Neural cell (in vitro differentiated cells): ENCODE measurements around the gene B3GALT6. TPM values are rescaled to one million over a fixed set of nuclear protein-coding genes. Genes with fewer than 3 reads are reported as not detected.

Experiments used
- H2AFZ ChIP-seq: fragments of 200-600, 300-800 bp; sonication (generic), shearing (Covaris generic); 2 replicates; pipeline ENCODE4 v1.6.0; 2014; ENCODE audit warnings: low read depth, mild to moderate bottlenecking, antibody characterized with exemption, low read length, moderate library complexity
- H3F3A ChIP-seq: fragments of 200-600 bp; shearing (Covaris generic); 2 replicates; pipeline ENCODE4 v1.6.1; 2016; ENCODE audit warnings: mild to moderate bottlenecking, moderate library complexity, mixed read lengths, antibody characterized with exemption, low read length; ENCODE audit not compliant: insufficient read depth, poor library complexity, severe bottlenecking
- H3K27ac ChIP-seq: fragments of 200-600, 300-800 bp; sonication (generic), shearing (Covaris generic); 2 replicates; pipeline ENCODE4 v1.5.1; 2014; ENCODE audit warnings: mild to moderate bottlenecking, low read length, moderate library complexity
- H3K27me3 ChIP-seq: fragments of 300-800, 200-600 bp; sonication (generic), shearing (Covaris generic); 2 replicates; pipeline ENCODE4 v1.6.0; 2014; ENCODE audit warnings: mild to moderate bottlenecking, low read depth, low read length, moderate library complexity; ENCODE audit not compliant: insufficient read depth
- H3K36me3 ChIP-seq: fragments of 300-800, 200-600 bp; sonication (generic), shearing (Covaris generic); 2 replicates; pipeline ENCODE4 v1.5.1; 2014; ENCODE audit warnings: mild to moderate bottlenecking, antibody characterized with exemption, low read length, moderate library complexity; ENCODE audit not compliant: insufficient read depth
- H3K4me2 ChIP-seq: fragments of 300-800, 200-600 bp; sonication (generic), shearing (Covaris generic); 2 replicates; pipeline ENCODE4 v1.6.0; 2014; ENCODE audit warnings: mild to moderate bottlenecking, low read length
- H3K4me3 ChIP-seq: fragments of 300-800, 200-600 bp; sonication (generic), shearing (Covaris generic); 2 replicates; pipeline ENCODE4 v1.5.1; 2014; ENCODE audit warnings: mild to moderate bottlenecking, low read length, moderate library complexity
- H3K79me2 ChIP-seq: fragments of 200-600 bp; shearing (Covaris generic); replicated peaks from 2 replicates; pipeline ENCODE4 v1.6.0; 2014; ENCODE audit warnings: mild to moderate bottlenecking, low read length, moderate library complexity; ENCODE audit not compliant: insufficient read depth
- H3K9ac ChIP-seq: fragments of 300-800, 200-600 bp; sonication (generic), shearing (Covaris generic); 2 replicates; pipeline ENCODE4 v1.6.1; 2016; ENCODE audit warnings: mild to moderate bottlenecking, low read length, mixed read lengths
- H3K9me2 ChIP-seq: fragments of 200-600 bp; shearing (Covaris generic); 2 replicates; pipeline ENCODE4 v1.6.1; 2016; ENCODE audit warnings: mild to moderate bottlenecking, low read length, mixed read lengths; ENCODE audit not compliant: insufficient read depth
- H3K9me3 ChIP-seq: fragments of 200-600, 300-800 bp; sonication (generic), shearing (Covaris generic); 2 replicates; pipeline ENCODE4 v1.6.1; 2016; ENCODE audit warnings: mild to moderate bottlenecking, mixed run types, low read length, moderate library complexity, mixed read lengths
- H4K20me1 ChIP-seq: fragments of 200-600 bp; shearing (Covaris generic); 2 replicates; pipeline ENCODE4 v1.6.1; 2016; ENCODE audit warnings: mild to moderate bottlenecking, mixed run types; ENCODE audit not compliant: insufficient read depth
- EP300 ChIP-seq: fragments of 450-650 bp; conservative IDR thresholded peaks from 2 replicates; pipeline ENCODE4 v1.6.1; 2014; ENCODE audit warnings: antibody characterized with exemption, mild to moderate bottlenecking, moderate library complexity; ENCODE audit not compliant: poor library complexity, severe bottlenecking
- MXI1 ChIP-seq: fragments of 450-650 bp; conservative IDR thresholded peaks from 2 replicates; pipeline ENCODE4 v1.6.1; 2014; ENCODE audit warnings: antibody characterized with exemption, mild to moderate bottlenecking; ENCODE audit not compliant: poor library complexity, severe bottlenecking
- POLR2AphosphoS5 ChIP-seq: IDR thresholded peaks from 2 replicates; pipeline ENCODE4 v1.6.1; 2012
- RAD21 ChIP-seq: fragments of 450-650 bp; conservative IDR thresholded peaks from 2 replicates; pipeline ENCODE4 v1.6.1; 2014; ENCODE audit warnings: antibody characterized with exemption, mild to moderate bottlenecking, moderate library complexity
- REST ChIP-seq: IDR thresholded peaks from 2 replicates; pipeline ENCODE4 v1.6.1; 2012; ENCODE audit warnings: borderline replicate concordance
- SMC3 ChIP-seq: fragments of 450-650 bp; conservative IDR thresholded peaks from 2 replicates; pipeline ENCODE4 v1.6.1; 2014; ENCODE audit warnings: antibody characterized with exemption, mild to moderate bottlenecking, moderate library complexity; ENCODE audit not compliant: poor library complexity
- TAF1 ChIP-seq: IDR thresholded peaks from 2 replicates; pipeline ENCODE4 v1.6.1; 2012; ENCODE audit warnings: low read depth
- polyA plus RNA-seq: library from polyadenylated mRNA; depleted of rRNA; stranded (reverse); fragments of >200 nt; gene quantifications from 2 replicates; pipeline ENCODE4 v1.2.3, GENCODE V29; 2014
- TF ChIP-seq, protein P1 (sequence below): fragments of 450-650 bp; IDR thresholded peaks from 2 replicates; pipeline ENCODE4 v1.5.1; 2014; ENCODE audit warnings: antibody characterized with exemption, mild to moderate bottlenecking, moderate library complexity; ENCODE audit not compliant: poor library complexity, severe bottlenecking

Gene B3GALT6
- polyA plus RNA-seq, 1 donor from 2014 or later: 46.5 TPM

DNA sequence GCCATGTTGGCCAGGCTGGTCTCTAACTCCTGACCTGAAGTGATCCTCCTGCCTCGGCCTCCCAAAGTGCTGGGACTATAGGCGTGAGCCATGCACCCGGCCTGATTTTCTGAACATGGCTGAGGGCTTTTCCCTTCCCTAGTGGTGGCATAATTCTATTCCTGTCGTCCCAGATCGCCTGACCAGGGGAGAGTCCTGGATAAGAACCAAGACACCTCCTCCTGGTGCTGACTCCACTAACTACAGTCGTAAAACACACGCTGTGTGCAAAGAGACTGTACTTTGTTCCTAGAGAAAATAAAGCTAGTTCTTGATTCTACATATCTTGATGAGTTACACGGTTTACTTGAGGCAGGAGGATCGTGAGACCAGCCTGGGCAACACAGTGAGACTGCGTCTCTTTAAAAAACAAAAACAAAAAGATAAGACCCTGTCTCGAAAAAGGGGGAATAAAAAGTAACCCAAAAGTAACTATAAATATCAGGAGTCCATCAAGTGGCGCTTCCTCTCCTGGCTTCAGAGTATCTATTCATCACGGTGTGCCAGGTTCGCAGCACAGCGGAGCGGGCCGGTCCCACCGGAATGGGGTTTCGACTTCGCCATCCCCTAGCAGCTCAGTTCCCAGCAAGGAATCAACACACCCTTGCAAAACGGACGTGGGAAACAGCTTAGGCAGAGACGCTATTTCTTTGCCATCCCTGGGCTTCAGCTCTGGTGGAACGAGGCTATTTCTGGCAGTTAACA lies 1.2 kb upstream of the B3GALT6 start:
- peak overlapping the region; percentile 95 for H3K4me2 ChIP-seq
- peak overlapping the region; percentile 87 for H3K9ac ChIP-seq
- H2AFZ ChIP-seq: peak overlapping the region; percentile 41
- H3K79me2 ChIP-seq: peaks cover 24% of the 10 kb centered on the region
- no peak for TF ChIP-seq REST
- TF ChIP-seq, protein P1, sequence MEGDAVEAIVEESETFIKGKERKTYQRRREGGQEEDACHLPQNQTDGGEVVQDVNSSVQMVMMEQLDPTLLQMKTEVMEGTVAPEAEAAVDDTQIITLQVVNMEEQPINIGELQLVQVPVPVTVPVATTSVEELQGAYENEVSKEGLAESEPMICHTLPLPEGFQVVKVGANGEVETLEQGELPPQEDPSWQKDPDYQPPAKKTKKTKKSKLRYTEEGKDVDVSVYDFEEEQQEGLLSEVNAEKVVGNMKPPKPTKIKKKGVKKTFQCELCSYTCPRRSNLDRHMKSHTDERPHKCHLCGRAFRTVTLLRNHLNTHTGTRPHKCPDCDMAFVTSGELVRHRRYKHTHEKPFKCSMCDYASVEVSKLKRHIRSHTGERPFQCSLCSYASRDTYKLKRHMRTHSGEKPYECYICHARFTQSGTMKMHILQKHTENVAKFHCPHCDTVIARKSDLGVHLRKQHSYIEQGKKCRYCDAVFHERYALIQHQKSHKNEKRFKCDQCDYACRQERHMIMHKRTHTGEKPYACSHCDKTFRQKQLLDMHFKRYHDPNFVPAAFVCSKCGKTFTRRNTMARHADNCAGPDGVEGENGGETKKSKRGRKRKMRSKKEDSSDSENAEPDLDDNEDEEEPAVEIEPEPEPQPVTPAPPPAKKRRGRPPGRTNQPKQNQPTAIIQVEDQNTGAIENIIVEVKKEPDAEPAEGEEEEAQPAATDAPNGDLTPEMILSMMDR: peak; percentile 18
- H4K20me1 ChIP-seq: no peaks in the 10 kb centered on the region
- H3K36me3 ChIP-seq: no peaks in the 10 kb centered on the region
- no peaks in the 10 kb centered on the region for H3K9me3 ChIP-seq
- no peaks in the 10 kb centered on the region for H3K9me2 ChIP-seq
- no peaks in the 10 kb centered on the region for H3K27me3 ChIP-seq
- H3F3A ChIP-seq: no peaks in the 10 kb centered on the region
- H3K4me3 ChIP-seq: peak overlapping the region; percentile 94
- H3K27ac ChIP-seq: peak overlapping the region; percentile 74

DNA sequence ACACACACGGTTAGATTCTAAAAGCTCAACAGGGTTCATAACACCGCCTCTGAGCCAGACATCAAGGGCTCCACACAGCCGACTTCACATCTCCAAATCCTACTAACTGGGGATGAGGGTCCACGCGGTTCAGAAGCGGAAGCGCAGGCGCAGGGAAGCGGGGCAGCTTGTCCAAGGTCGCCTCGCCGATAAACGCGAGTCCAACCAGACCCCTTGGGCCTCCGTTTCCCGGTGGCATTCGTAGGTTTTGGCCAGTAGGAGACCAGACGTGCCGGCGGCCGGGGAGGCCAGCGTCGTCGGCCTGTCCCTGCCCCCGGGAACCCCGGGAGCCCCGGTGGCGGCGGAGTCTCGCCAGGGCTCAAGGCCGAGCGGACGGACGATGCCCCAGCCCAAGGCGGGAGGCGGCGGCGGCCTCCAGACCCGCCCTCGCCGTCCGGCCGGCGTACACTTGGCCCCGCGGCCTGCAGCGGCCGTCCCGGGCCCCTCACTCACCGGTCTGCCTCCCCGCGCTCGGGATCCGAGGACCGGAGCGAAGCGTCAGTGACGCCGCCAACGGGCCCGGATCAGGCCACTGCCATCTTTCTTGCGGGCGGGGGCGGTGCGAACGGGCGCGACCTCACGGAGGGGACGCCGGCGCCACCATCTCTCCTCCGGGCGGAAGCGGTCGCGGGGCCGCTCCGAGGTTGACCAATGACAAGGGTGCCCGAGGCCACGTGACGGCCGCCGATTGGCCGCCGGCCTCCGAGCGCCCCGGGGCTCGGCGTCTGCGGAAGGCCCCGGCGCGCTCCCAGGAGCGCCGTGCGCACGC lies 433 bp upstream of the B3GALT6 start, which contains the start of gene SDF4:
SDF4 (minus strand) TSS at position 602 of the 808 bp plus-strand sequence. CDS start 3,229 bp downstream, outside the sequence.
- peak within 1 kb of the TSS; percentile 41 for H2AFZ ChIP-seq
- H3K9me3 ChIP-seq: no peaks in the 10 kb centered on the region
- no peaks in the 10 kb centered on the region for H3K9me2 ChIP-seq
- no peaks in the 10 kb centered on the region for H3F3A ChIP-seq
- peak within 1 kb of the TSS; percentile 87 for H3K9ac ChIP-seq
- peak within 1 kb of the TSS; percentile 74 for H3K27ac ChIP-seq
- TF ChIP-seq MXI1 (peak; percentile 76), POLR2AphosphoS5 (peak; percentile 73), EP300 (peak; percentile 36), SMC3 (peak; percentile 42), TAF1 (peak; percentile 87), RAD21 (no peak), REST (peak; percentile 75)
- TF ChIP-seq, protein P1: no peak
- peaks cover 24% of the 10 kb centered on the region for H3K79me2 ChIP-seq
- H3K4me2 ChIP-seq: peak within 1 kb of the TSS; percentile 95
- no peaks in the 10 kb centered on the region for H4K20me1 ChIP-seq
- H3K36me3 ChIP-seq: no peaks in the 10 kb centered on the region
- peak within 1 kb of the TSS; percentile 94 for H3K4me3 ChIP-seq
- H3K27me3 ChIP-seq: no peaks in the 10 kb centered on the region
